Astrocyte (in vitro differentiated cells and primary cell): ENCODE measurements around the gene ALB.

Source experiments
- EZH2 ChIP-seq: IDR thresholded peaks from 2 replicates; pipeline ENCODE4 v1.6.1; 2012; ENCODE audit warnings: mild to moderate bottlenecking, low read length, inconsistent platforms; ENCODE audit not compliant: insufficient read depth
- TF ChIP-seq, protein P1 (sequence below): IDR thresholded peaks from 2 replicates; pipeline ENCODE4 v1.5.1; 2011; ENCODE audit warnings: low read depth, mild to moderate bottlenecking, inconsistent platforms, low read length, moderate library complexity; ENCODE audit not compliant: insufficient read depth

DNA sequence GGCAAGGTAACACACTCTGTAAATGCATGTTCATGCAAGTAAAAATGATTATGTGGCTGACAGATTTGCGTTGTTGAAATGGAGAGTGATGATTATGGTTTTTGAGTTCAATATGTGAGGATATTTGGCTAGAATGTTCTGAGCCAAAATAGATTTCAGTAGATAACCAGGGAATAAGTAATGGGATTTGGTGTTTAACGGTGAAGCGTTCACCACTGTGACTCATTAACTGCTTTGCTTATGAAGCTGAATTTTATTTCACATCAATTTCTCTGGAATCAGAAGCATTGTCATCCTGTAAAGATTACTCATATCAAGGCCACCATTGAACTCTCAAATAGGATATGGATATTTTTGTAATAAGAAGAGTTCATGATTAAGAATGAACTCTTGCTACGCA lies 43.6 kb downstream of the ALB start:
- TF ChIP-seq, protein P1, sequence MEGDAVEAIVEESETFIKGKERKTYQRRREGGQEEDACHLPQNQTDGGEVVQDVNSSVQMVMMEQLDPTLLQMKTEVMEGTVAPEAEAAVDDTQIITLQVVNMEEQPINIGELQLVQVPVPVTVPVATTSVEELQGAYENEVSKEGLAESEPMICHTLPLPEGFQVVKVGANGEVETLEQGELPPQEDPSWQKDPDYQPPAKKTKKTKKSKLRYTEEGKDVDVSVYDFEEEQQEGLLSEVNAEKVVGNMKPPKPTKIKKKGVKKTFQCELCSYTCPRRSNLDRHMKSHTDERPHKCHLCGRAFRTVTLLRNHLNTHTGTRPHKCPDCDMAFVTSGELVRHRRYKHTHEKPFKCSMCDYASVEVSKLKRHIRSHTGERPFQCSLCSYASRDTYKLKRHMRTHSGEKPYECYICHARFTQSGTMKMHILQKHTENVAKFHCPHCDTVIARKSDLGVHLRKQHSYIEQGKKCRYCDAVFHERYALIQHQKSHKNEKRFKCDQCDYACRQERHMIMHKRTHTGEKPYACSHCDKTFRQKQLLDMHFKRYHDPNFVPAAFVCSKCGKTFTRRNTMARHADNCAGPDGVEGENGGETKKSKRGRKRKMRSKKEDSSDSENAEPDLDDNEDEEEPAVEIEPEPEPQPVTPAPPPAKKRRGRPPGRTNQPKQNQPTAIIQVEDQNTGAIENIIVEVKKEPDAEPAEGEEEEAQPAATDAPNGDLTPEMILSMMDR, result no peak
- no peak for TF ChIP-seq EZH2
